Uterus (tissue), 2 donors: ENCODE data around the gene ADARB2.

Source experiments
- POLR2A ChIP-seq, 2 donors: fragments of 450-650 bp; IDR thresholded peaks; one replicate each; pipeline ENCODE4 v1.6.1; 2016; ENCODE audit warnings: antibody characterized with exemption in 2 of 2, mild to moderate bottlenecking in 1 of 2, moderate library complexity in 1 of 2
- TF ChIP-seq, protein P1 (sequence below), 4 experiments: fragments of 200-600 bp in 2 of 4; fragments of 450-650 bp in 2 of 4; sonication (generic) in 2 of 4; IDR thresholded peaks; one replicate each; pipeline ENCODE4 v1.5.1; 2016 to 2019; ENCODE audit warnings: antibody characterized with exemption in 4 of 4, mild to moderate bottlenecking in 2 of 4, moderate library complexity in 1 of 4

DNA sequence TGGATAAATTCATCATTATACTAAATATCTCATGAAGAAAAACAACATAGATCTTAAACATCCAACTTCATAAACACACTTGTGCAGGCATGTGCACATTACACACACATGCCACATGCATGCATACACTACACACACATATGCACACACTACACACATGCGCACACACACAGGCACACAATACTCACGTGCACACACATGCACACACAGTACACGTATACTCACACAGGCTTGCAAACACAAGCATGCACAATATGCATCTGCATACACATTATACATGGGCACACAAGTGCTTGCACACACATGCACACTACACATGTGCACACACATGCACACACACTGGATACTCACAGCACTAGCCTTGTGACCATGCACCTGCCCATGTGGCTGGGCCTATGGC, 105.2 kb downstream of the ADARB2 start:
- TF ChIP-seq, protein P1, sequence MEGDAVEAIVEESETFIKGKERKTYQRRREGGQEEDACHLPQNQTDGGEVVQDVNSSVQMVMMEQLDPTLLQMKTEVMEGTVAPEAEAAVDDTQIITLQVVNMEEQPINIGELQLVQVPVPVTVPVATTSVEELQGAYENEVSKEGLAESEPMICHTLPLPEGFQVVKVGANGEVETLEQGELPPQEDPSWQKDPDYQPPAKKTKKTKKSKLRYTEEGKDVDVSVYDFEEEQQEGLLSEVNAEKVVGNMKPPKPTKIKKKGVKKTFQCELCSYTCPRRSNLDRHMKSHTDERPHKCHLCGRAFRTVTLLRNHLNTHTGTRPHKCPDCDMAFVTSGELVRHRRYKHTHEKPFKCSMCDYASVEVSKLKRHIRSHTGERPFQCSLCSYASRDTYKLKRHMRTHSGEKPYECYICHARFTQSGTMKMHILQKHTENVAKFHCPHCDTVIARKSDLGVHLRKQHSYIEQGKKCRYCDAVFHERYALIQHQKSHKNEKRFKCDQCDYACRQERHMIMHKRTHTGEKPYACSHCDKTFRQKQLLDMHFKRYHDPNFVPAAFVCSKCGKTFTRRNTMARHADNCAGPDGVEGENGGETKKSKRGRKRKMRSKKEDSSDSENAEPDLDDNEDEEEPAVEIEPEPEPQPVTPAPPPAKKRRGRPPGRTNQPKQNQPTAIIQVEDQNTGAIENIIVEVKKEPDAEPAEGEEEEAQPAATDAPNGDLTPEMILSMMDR (IDR thresholded peaks at IDR 0.05) = no peak
- TF ChIP-seq POLR2A (IDR thresholded peaks at IDR 0.05) = no peak
